ENCODE measurements around the gene RXRB.

DNA sequence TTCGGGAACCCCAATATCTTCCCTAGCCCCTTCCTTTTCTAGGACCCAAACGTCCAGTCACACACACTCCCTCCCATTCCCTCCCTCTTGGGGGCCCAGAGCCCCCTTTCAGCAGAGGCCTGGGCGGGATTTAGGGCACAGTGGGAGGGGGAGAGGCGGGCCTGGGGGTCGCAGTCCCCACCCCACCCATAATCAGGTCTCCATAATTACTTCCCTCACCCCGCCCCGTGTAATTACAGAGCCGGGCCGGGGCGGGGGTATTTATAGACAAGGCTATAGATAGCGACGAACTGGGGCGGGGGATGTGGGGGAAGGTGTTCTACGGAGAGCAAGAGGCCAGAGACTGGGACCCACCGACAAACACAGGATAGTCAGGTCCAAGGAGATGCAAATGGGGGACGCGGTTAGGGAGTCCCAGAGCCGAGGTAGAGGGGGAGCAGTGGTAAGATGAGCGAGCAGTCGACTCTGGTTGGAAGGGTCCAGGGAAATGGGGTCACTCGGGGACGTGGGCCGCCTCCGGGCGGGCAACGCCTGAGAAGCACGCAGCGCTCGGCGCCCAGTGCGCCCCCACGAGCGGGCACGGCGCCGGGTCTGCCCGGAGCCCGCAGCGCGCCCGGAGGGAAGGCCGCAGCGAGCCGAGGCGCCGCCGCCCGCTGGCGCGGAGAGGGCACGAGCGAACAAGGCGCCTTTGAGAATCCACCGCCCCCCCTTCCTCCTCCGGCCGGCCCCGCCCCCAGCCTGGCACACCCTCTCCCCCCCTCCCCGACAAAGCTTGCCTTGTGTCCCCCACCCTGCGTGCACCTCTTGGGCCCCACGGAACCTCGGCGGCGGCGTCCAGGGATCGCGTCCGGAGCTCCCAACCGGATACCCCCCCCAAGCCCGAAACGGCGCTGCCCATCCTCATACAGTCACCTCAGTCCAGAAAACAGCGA lies 7.5 kb downstream of the RXRB start:
- no peak for TF ChIP-seq POLR2AphosphoS5 (IDR thresholded peaks at IDR 0.05; ENCODE audit: low read depth)
- TF ChIP-seq, protein P1, sequence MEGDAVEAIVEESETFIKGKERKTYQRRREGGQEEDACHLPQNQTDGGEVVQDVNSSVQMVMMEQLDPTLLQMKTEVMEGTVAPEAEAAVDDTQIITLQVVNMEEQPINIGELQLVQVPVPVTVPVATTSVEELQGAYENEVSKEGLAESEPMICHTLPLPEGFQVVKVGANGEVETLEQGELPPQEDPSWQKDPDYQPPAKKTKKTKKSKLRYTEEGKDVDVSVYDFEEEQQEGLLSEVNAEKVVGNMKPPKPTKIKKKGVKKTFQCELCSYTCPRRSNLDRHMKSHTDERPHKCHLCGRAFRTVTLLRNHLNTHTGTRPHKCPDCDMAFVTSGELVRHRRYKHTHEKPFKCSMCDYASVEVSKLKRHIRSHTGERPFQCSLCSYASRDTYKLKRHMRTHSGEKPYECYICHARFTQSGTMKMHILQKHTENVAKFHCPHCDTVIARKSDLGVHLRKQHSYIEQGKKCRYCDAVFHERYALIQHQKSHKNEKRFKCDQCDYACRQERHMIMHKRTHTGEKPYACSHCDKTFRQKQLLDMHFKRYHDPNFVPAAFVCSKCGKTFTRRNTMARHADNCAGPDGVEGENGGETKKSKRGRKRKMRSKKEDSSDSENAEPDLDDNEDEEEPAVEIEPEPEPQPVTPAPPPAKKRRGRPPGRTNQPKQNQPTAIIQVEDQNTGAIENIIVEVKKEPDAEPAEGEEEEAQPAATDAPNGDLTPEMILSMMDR (IDR thresholded peaks at IDR 0.05; ENCODE audit: insufficient read depth, low read length), result no peak
- TF ChIP-seq, protein P2, sequence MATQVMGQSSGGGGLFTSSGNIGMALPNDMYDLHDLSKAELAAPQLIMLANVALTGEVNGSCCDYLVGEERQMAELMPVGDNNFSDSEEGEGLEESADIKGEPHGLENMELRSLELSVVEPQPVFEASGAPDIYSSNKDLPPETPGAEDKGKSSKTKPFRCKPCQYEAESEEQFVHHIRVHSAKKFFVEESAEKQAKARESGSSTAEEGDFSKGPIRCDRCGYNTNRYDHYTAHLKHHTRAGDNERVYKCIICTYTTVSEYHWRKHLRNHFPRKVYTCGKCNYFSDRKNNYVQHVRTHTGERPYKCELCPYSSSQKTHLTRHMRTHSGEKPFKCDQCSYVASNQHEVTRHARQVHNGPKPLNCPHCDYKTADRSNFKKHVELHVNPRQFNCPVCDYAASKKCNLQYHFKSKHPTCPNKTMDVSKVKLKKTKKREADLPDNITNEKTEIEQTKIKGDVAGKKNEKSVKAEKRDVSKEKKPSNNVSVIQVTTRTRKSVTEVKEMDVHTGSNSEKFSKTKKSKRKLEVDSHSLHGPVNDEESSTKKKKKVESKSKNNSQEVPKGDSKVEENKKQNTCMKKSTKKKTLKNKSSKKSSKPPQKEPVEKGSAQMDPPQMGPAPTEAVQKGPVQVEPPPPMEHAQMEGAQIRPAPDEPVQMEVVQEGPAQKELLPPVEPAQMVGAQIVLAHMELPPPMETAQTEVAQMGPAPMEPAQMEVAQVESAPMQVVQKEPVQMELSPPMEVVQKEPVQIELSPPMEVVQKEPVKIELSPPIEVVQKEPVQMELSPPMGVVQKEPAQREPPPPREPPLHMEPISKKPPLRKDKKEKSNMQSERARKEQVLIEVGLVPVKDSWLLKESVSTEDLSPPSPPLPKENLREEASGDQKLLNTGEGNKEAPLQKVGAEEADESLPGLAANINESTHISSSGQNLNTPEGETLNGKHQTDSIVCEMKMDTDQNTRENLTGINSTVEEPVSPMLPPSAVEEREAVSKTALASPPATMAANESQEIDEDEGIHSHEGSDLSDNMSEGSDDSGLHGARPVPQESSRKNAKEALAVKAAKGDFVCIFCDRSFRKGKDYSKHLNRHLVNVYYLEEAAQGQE (IDR thresholded peaks at IDR 0.05; ENCODE audit: insufficient replicate concordance, low read depth), result no peak
- no peak for TF ChIP-seq SPI1 (IDR thresholded peaks at IDR 0.05; ENCODE audit: borderline replicate concordance, low read depth)
- no peak for TF ChIP-seq GABPA (IDR thresholded peaks at IDR 0.05; ENCODE audit: low read depth)

Data from HL-60 (cell line).